HCT116 (cell line): ENCODE results near the gene LCMT1.

Experiments
- EZH2 ChIP-seq: fragments of 200-600 bp; sonication (generic); IDR thresholded peaks from 2 replicates; pipeline ENCODE4 v1.6.1; 2017; ENCODE audit warnings: antibody characterized with exemption, mixed run types
- JUND ChIP-seq: IDR thresholded peaks from 2 replicates; pipeline ENCODE4 v1.6.1; 2012
- POLR2A ChIP-seq: IDR thresholded peaks from 2 replicates; pipeline ENCODE4 v1.7.0; 2011; ENCODE audit warnings: borderline replicate concordance; ENCODE audit not compliant: insufficient read depth, insufficient read length; ENCODE audit errors: extremely low read depth
- SP1 ChIP-seq: IDR thresholded peaks from 2 replicates; pipeline ENCODE4 v1.6.1; 2012; ENCODE audit warnings: low read depth
- SRF ChIP-seq: IDR thresholded peaks from 2 replicates; pipeline ENCODE4 v1.6.1; 2012; ENCODE audit warnings: low read depth
- TF ChIP-seq, protein P1 (sequence below), 3 experiments: fragments of 200-600 bp in 1 of 3; sonication (generic) in 1 of 3; IDR thresholded peaks in 2 of 3; conservative IDR thresholded peaks in 1 of 3; 2 replicates each; pipeline ENCODE4 v1.5.1; 2012 to 2017; ENCODE audit warnings: low read depth in 2 of 3, low read length in 2 of 3, antibody characterized with exemption in 1 of 3, borderline replicate concordance in 1 of 3, control low read depth in 1 of 3, mild to moderate bottlenecking in 1 of 3, mixed read lengths in 1 of 3, mixed run types in 1 of 3, moderate library complexity in 1 of 3; ENCODE audit not compliant: insufficient read depth in 1 of 3

DNA sequence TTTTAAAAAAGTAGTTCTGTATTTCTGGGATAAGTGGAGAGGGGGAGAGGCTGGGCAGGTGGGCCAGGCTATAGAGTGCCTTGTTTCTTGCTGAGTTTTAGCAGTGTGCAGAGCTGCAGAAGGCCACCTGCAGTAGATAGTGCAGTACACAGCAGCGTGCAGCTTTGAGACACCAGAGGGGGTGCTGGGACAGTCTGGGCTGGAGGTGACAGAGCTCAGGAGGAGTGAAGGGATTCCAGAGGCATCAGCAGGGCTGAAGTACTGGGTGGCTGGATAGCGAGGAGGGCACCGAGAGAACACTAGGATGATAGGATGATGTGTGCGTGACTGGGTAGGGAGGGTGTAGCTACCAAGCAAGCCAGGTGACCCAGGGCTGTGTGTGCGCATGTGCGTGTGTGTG lies 26.6 kb downstream of the LCMT1 start:
- TF ChIP-seq JUND (no peak), SRF (no peak), POLR2A (no peak), SP1 (no peak), EZH2 (no peak)
- TF ChIP-seq, protein P1, sequence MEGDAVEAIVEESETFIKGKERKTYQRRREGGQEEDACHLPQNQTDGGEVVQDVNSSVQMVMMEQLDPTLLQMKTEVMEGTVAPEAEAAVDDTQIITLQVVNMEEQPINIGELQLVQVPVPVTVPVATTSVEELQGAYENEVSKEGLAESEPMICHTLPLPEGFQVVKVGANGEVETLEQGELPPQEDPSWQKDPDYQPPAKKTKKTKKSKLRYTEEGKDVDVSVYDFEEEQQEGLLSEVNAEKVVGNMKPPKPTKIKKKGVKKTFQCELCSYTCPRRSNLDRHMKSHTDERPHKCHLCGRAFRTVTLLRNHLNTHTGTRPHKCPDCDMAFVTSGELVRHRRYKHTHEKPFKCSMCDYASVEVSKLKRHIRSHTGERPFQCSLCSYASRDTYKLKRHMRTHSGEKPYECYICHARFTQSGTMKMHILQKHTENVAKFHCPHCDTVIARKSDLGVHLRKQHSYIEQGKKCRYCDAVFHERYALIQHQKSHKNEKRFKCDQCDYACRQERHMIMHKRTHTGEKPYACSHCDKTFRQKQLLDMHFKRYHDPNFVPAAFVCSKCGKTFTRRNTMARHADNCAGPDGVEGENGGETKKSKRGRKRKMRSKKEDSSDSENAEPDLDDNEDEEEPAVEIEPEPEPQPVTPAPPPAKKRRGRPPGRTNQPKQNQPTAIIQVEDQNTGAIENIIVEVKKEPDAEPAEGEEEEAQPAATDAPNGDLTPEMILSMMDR (IDR thresholded peaks at IDR 0.05 in 2 of 3, conservative IDR thresholded peaks at IDR 0.05 in 1 of 3; ENCODE audit: borderline replicate concordance in 1 of 3, insufficient read depth in 1 of 3, low read depth in 2 of 3, low read length in 2 of 3): no peak
